GM18873 (cell line): Measurements from ENCODE around the gene MNAT1.

Experiments
- ATAC-seq: cut with Tn5 transposase; IDR thresholded peaks from one replicate; pipeline ENCODE4 v1.9.1; 2021; ENCODE audit warnings: mild to moderate bottlenecking, moderate library complexity, moderate number of reproducible peaks; ENCODE audit not compliant: unreplicated experiment, low FRiP score

MNAT1 gene

GRCh38 chr14:60956632-60957031 is 222.1 kb downstream of the MNAT1 start:
- ATAC-seq = no peak

GRCh38 chr14:60958146-60958545 is 223.6 kb downstream of the MNAT1 start:
- ATAC-seq = no peak

- ATAC-seq = no peak
Measured at GRCh38 chr14:60963761-60964160, 229.2 kb downstream of the MNAT1 start.

GRCh38 chr14:60964904-60965303 is 230.3 kb downstream of the MNAT1 start:
- ATAC-seq = no peak

GRCh38 chr14:60965402-60965801 is 230.8 kb downstream of the MNAT1 start:
- no peak for ATAC-seq

GRCh38 chr14:60968099-60968498 is 233.5 kb downstream of the MNAT1 start:
- no peak for ATAC-seq

- no peak for ATAC-seq
Measured at GRCh38 chr14:60968671-60969070, 234.1 kb downstream of the MNAT1 start.

GRCh38 chr14:60970146-60970545 is 235.6 kb downstream of the MNAT1 start:
- ATAC-seq = no peak

GRCh38 chr14:60971271-60971670 is 236.7 kb downstream of the MNAT1 start:
- no peak for ATAC-seq

GRCh38 chr14:60972295-60972694 is 237.7 kb downstream of the MNAT1 start:
- no peak for ATAC-seq

GRCh38 chr14:60973070-60973469 is 238.5 kb downstream of the MNAT1 start:
- no peak for ATAC-seq

- no peak for ATAC-seq
Measured at GRCh38 chr14:60974090-60974651, 239.6 kb downstream of the MNAT1 start.

- ATAC-seq = no peak
Measured at GRCh38 chr14:60975551-60975950, 241.0 kb downstream of the MNAT1 start.

GRCh38 chr14:60977847-60978246 is 243.3 kb downstream of the MNAT1 start:
- ATAC-seq = no peak

- peak; percentile 81 for ATAC-seq
Measured at GRCh38 chr14:60980811-60981632, 246.5 kb downstream of the MNAT1 start, which contains the start of the genes SLC38A6 and TRMT5. Gene SLC38A6 (plus strand): TSS chr14:60981245. CDS start chr14:60981278, 33 bp downstream. Gene TRMT5 (minus strand): TSS chr14:60981079. CDS start chr14:60980973, 106 bp downstream.

- ATAC-seq = no peak
Measured at GRCh38 chr14:60981633-60982455, 247.3 kb downstream of the MNAT1 start.

GRCh38 chr14:60984196-60984595 is 249.6 kb downstream of the MNAT1 start:
- no peak for ATAC-seq

GRCh38 chr14:60986500-60986899 is 251.9 kb downstream of the MNAT1 start:
- no peak for ATAC-seq

GRCh38 chr14:60989599-60989998 is 255.0 kb downstream of the MNAT1 start:
- no peak for ATAC-seq

GRCh38 chr14:60998617-60999016 is 264.1 kb downstream of the MNAT1 start:
- no peak for ATAC-seq

- no peak for ATAC-seq
Measured at GRCh38 chr14:60999536-60999935, 265.0 kb downstream of the MNAT1 start.
